H9 (cell line): ENCODE measurements around the gene ANKRD53. TPM values are rescaled to one million over a fixed set of nuclear protein-coding genes. Genes with fewer than 3 reads are reported as not detected.
A peak's percentile ranks its signal among the peaks of the same experiment; 100 is the strongest.

Experiments used
- DNase-seq: peaks from one replicate; pipeline ENCODE4 v3.0.0-alpha.2; 2017
- H2AFZ ChIP-seq: one replicate; pipeline ENCODE4 v1.6.1; 2013; ENCODE audit warnings: mild to moderate bottlenecking, low read length, control low read depth, moderate library complexity
- H2AK5ac ChIP-seq: 2 replicates; pipeline ENCODE4 v1.6.1; 2013; ENCODE audit warnings: low read length, control low read depth, mixed read lengths; ENCODE audit not compliant: insufficient read length
- H2BK120ac ChIP-seq: one replicate; pipeline ENCODE4 v1.6.1; 2013; ENCODE audit warnings: low read depth, mild to moderate bottlenecking, low read length, control low read depth, inconsistent platforms; ENCODE audit not compliant: poor library complexity, severe bottlenecking
- H2BK12ac ChIP-seq: 2 replicates; pipeline ENCODE4 v1.6.1; 2013; ENCODE audit warnings: low read length, control low read depth, mixed read lengths, low read depth; ENCODE audit not compliant: insufficient read length
- H2BK15ac ChIP-seq: 2 replicates; pipeline ENCODE4 v1.6.1; 2013; ENCODE audit warnings: low read depth, low read length, control low read depth
- H2BK20ac ChIP-seq: one replicate; pipeline ENCODE4 v1.6.1; 2013; ENCODE audit warnings: low read depth, mild to moderate bottlenecking, low read length, control low read depth, inconsistent platforms; ENCODE audit not compliant: poor library complexity, severe bottlenecking
- H2BK5ac ChIP-seq: 2 replicates; pipeline ENCODE4 v1.6.1; 2013; ENCODE audit warnings: low read length, control low read depth, mixed read lengths; ENCODE audit not compliant: insufficient read length
- H3K14ac ChIP-seq: 2 replicates; pipeline ENCODE4 v1.6.1; 2013; ENCODE audit warnings: low read length, control low read depth; ENCODE audit not compliant: insufficient read depth
- H3K18ac ChIP-seq: 2 replicates; pipeline ENCODE4 v1.6.1; 2013; ENCODE audit warnings: low read depth, mild to moderate bottlenecking, mixed read lengths, low read length, control low read depth; ENCODE audit not compliant: insufficient read length
- H3K23ac ChIP-seq: 2 replicates; pipeline ENCODE4 v1.6.1; 2013; ENCODE audit warnings: low read length, control low read depth, mixed read lengths, low read depth; ENCODE audit not compliant: insufficient read length
- H3K23me2 ChIP-seq: 2 replicates; pipeline ENCODE4 v1.6.1; 2013; ENCODE audit warnings: low read depth, mild to moderate bottlenecking, mixed read lengths, low read length, control low read depth; ENCODE audit not compliant: insufficient read length, poor library complexity, severe bottlenecking
- H3K27ac ChIP-seq: 2 replicates; pipeline ENCODE4 v1.5.1; 2013; ENCODE audit warnings: low read length, control low read depth, mixed read lengths, low read depth; ENCODE audit not compliant: insufficient read length
- H3K27me3 ChIP-seq: 2 replicates; pipeline ENCODE4 v1.6.1; 2013; ENCODE audit warnings: low read length, control low read depth, inconsistent platforms; ENCODE audit not compliant: insufficient read depth
- H3K4ac ChIP-seq: 2 replicates; pipeline ENCODE4 v1.6.1; 2013; ENCODE audit warnings: low read depth, mild to moderate bottlenecking, control low read depth, inconsistent platforms, low read length, moderate library complexity
- H3K4me1 ChIP-seq: 2 replicates; pipeline ENCODE4 v1.6.1; 2013; ENCODE audit warnings: low read length, control low read depth, inconsistent platforms; ENCODE audit not compliant: insufficient read depth
- H3K4me2 ChIP-seq: 2 replicates; pipeline ENCODE4 v1.6.1; 2013; ENCODE audit warnings: low read length, control low read depth, mixed read lengths; ENCODE audit not compliant: insufficient read length, insufficient read depth
- H3K56ac ChIP-seq: 2 replicates; pipeline ENCODE4 v1.6.1; 2013; ENCODE audit warnings: low read depth, mild to moderate bottlenecking, mixed read lengths, low read length, control low read depth; ENCODE audit not compliant: insufficient read length
- H3K79me1 ChIP-seq: 2 replicates; pipeline ENCODE4 v1.6.1; 2013; ENCODE audit warnings: low read depth, mild to moderate bottlenecking, moderate library complexity, low read length, control low read depth, inconsistent platforms; ENCODE audit not compliant: insufficient read depth, poor library complexity, severe bottlenecking
- H3K79me2 ChIP-seq: 2 replicates; pipeline ENCODE4 v1.6.1; 2013; ENCODE audit warnings: low read length, control low read depth, inconsistent platforms; ENCODE audit not compliant: insufficient read depth
- H3K9ac ChIP-seq: 2 replicates; pipeline ENCODE4 v1.6.1; 2013; ENCODE audit warnings: low read length, control low read depth, mixed read lengths; ENCODE audit not compliant: insufficient read length; ENCODE audit errors: extremely low read depth
- H3K9me3 ChIP-seq: one replicate; pipeline ENCODE4 v1.6.1; 2013; ENCODE audit warnings: low read depth, low read length, inconsistent platforms; ENCODE audit not compliant: control insufficient read depth
- H3T11ph ChIP-seq: one replicate; pipeline ENCODE4 v1.6.1; 2013; ENCODE audit warnings: mild to moderate bottlenecking, low read length, control low read depth, inconsistent platforms
- H4K20me1 ChIP-seq: one replicate; pipeline ENCODE4 v1.6.1; 2013; ENCODE audit not compliant: control insufficient read depth, insufficient read length, insufficient read depth
- H4K5ac ChIP-seq: 2 replicates; pipeline ENCODE4 v1.6.1; 2013; ENCODE audit warnings: low read depth, mild to moderate bottlenecking, mixed read lengths, low read length, control low read depth; ENCODE audit not compliant: insufficient read length
- H4K8ac ChIP-seq: replicated peaks from 2 replicates; pipeline ENCODE4 v1.6.1; 2013; ENCODE audit warnings: low read length, control low read depth, mixed read lengths, low read depth; ENCODE audit not compliant: insufficient read length
- H4K91ac ChIP-seq: 2 replicates; pipeline ENCODE4 v1.6.1; 2013; ENCODE audit warnings: low read depth, mild to moderate bottlenecking, moderate library complexity, mixed read lengths, low read length, control low read depth; ENCODE audit not compliant: insufficient read length
- H3K27ac Mint-ChIP-seq, 3 experiments: 2 replicates in 2 of 3; 3 replicates in 1 of 3; pipeline ENCODE4 v1.8.0; 2020 to 2021; ENCODE audit warnings: mixed read lengths in 3 of 3, mild to moderate bottlenecking in 1 of 3, moderate library complexity in 1 of 3
- H3K27me3 Mint-ChIP-seq: 2 replicates; pipeline ENCODE4 v1.8.0; 2021; ENCODE audit warnings: low read depth, mild to moderate bottlenecking, moderate library complexity, mixed read lengths
- H3K36me3 Mint-ChIP-seq, 3 experiments: 2 replicates in 2 of 3; 3 replicates in 1 of 3; pipeline ENCODE4 v1.8.0; 2020 to 2021; ENCODE audit warnings: low read depth in 3 of 3, mixed read lengths in 3 of 3; ENCODE audit not compliant: insufficient read depth in 1 of 3
- H3K4me1 Mint-ChIP-seq, 2 experiments: 2 replicates each; pipeline ENCODE4 v1.8.0; 2020; ENCODE audit warnings: mixed read lengths in 2 of 2
- H3K4me3 Mint-ChIP-seq, 2 experiments: 2 replicates in 1 of 2; 3 replicates in 1 of 2; pipeline ENCODE4 v1.8.0; 2020 to 2021; ENCODE audit warnings: mild to moderate bottlenecking in 2 of 2, mixed read lengths in 2 of 2, moderate library complexity in 1 of 2
- H3K9me3 Mint-ChIP-seq, 2 experiments: 2 replicates in 1 of 2; 3 replicates in 1 of 2; pipeline ENCODE4 v1.8.0; 2020; ENCODE audit warnings: mild to moderate bottlenecking in 2 of 2, mixed read lengths in 2 of 2, moderate library complexity in 1 of 2
- WGBS: extraction: QIAGEN DNeasy Blood & Tissue Kit; methylation state at CpG from one replicate; pipeline ENCODE4 v1.1.7; 2013; ENCODE audit warnings: missing lambda C conversion rate, low lambda C conversion rate, mixed read lengths; ENCODE audit not compliant: insufficient read length; ENCODE audit errors: extremely low coverage; 5-methylcytosine and 5-hydroxymethylcytosine counted together
- total RNA-seq: library from RNA; stranded (reverse); gene quantifications from 2 replicates; pipeline ENCODE4 v1.2.1, GENCODE V29; 2021
- TF ChIP-seq, protein P1 (sequence below): fragments of 200-600 bp; sonication (generic); conservative IDR thresholded peaks from 3 replicates; pipeline ENCODE4 v1.8.0; 2021; ENCODE audit warnings: antibody characterized with exemption, mild to moderate bottlenecking

The ANKRD53 gene
- total RNA-seq, 1 experiment from 2014 or later = 0.28 TPM

GRCh38 chr2:70979180-70979488, 704 bp downstream of the ANKRD53 start:
- no peak overlapping the region for H2BK120ac ChIP-seq
- Mint-ChIP-seq H3K4me3 (peak overlapping the region; percentile 49 to 76), H3K27me3 (peaks cover 51% of the 10 kb centered on the region), H3K9me3 (no peaks in the 10 kb centered on the region), H3K27ac (no peak overlapping the region), H3K36me3 (no peaks in the 10 kb centered on the region), H3K4me1 (peaks cover 12 to 14% of the 10 kb centered on the region in 2 experiments)
- H2AFZ ChIP-seq = no peak overlapping the region
- H3K4me1 ChIP-seq = no peaks in the 10 kb centered on the region
- H3K9me3 ChIP-seq = no peaks in the 10 kb centered on the region
- H4K5ac ChIP-seq = no peak overlapping the region
- H2BK5ac ChIP-seq = no peak overlapping the region
- H2AK5ac ChIP-seq = no peak overlapping the region
- no CpG with 5 or more reads among the region's 19 CpGs for WGBS
- H3K27me3 ChIP-seq = peaks cover 2% of the 10 kb centered on the region; the same call in 1 of the 2 replicates
- H3K79me2 ChIP-seq = no peaks in the 10 kb centered on the region
- H3K56ac ChIP-seq = no peak overlapping the region
- no peak overlapping the region for H2BK15ac ChIP-seq
- no peak overlapping the region for H4K8ac ChIP-seq
- no peak for DNase-seq
- no peaks in the 10 kb centered on the region for H4K20me1 ChIP-seq
- no peak overlapping the region for H2BK20ac ChIP-seq
- no peaks in the 10 kb centered on the region for H3K79me1 ChIP-seq
- H2BK12ac ChIP-seq = no peak overlapping the region
- H3T11ph ChIP-seq = no peak overlapping the region
- peak overlapping the region; percentile 63 for H3K4me2 ChIP-seq
- no peak overlapping the region for H4K91ac ChIP-seq
- H3K23ac ChIP-seq = no peak overlapping the region
- H3K4ac ChIP-seq = no peak overlapping the region
- H3K23me2 ChIP-seq = peaks cover 7% of the 10 kb centered on the region
- H3K27ac ChIP-seq = no peak overlapping the region
- H3K14ac ChIP-seq = no peak overlapping the region
- TF ChIP-seq, protein P1, sequence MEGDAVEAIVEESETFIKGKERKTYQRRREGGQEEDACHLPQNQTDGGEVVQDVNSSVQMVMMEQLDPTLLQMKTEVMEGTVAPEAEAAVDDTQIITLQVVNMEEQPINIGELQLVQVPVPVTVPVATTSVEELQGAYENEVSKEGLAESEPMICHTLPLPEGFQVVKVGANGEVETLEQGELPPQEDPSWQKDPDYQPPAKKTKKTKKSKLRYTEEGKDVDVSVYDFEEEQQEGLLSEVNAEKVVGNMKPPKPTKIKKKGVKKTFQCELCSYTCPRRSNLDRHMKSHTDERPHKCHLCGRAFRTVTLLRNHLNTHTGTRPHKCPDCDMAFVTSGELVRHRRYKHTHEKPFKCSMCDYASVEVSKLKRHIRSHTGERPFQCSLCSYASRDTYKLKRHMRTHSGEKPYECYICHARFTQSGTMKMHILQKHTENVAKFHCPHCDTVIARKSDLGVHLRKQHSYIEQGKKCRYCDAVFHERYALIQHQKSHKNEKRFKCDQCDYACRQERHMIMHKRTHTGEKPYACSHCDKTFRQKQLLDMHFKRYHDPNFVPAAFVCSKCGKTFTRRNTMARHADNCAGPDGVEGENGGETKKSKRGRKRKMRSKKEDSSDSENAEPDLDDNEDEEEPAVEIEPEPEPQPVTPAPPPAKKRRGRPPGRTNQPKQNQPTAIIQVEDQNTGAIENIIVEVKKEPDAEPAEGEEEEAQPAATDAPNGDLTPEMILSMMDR = no peak
- H3K18ac ChIP-seq = no peak overlapping the region
- no peak overlapping the region for H3K9ac ChIP-seq
